GM12878 (cell line): ENCODE results near the gene TENT4B. TPM values are rescaled to one million over a fixed set of nuclear protein-coding genes. Genes with fewer than 3 reads are reported as not detected.

Source experiments
- ATAC-seq: fragments of 200-7000 bp; cut with Tn5 transposase; 3 replicates; pipeline ENCODE4 v1.9.1; 2020; ENCODE audit warnings: mild to moderate bottlenecking, moderate library complexity
- BruUV-seq: library from RNA; stranded (reverse); fragments of 400-500 nt; replicated peaks from 2 replicates; lab custom pipeline; 2021; lab: Mats Ljungman, UMichigan
- CTCF ChIA-PET: fragments of 300-600 bp; sonication (Branson Sonifier 250); formaldehyde crosslinking; extraction: SDS; loops from one replicate; lab custom pipeline; 2021; ENCODE audit warnings: inconsistent platforms; lab: Yijun Ruan, JAX
- POLR2A ChIA-PET: fragments of 350-600 bp; formaldehyde crosslinking; extraction: SDS; loops from one replicate; lab custom pipeline; 2021; ENCODE audit warnings: inconsistent platforms; lab: Charles Lee
- RAD21 ChIA-PET: fragments of 300-600 bp; sonication (Branson Sonifier 250); formaldehyde crosslinking; loops from one replicate; lab custom pipeline; 2023; ENCODE audit warnings: antibody characterized with exemption; ENCODE audit not compliant: unreplicated experiment; lab: Charles Lee
- SMC1A ChIA-PET: fragments of 300-600 bp; sonication (Branson Sonifier 250); formaldehyde crosslinking; loops from one replicate; lab custom pipeline; 2023; ENCODE audit not compliant: unreplicated experiment, uncharacterized antibody; lab: Charles Lee
- DNase-seq: peaks from one replicate; pipeline ENCODE4 v3.0.0-alpha.2; 2011; ENCODE audit warnings: low read depth, low spot score
- FAIRE-seq: peaks from 3 replicates; lab custom pipeline; 2011; peaks lifted over from hg19 to GRCh38; lab: Jason Lieb, UNC
- H2AFZ ChIP-seq: 2 replicates; pipeline ENCODE4 v1.6.0; 2011; ENCODE audit warnings: low read depth, low read length, control low read depth; ENCODE audit not compliant: control insufficient read depth
- H3K27ac ChIP-seq: 2 replicates; pipeline ENCODE4 v1.5.1; 2011; ENCODE audit warnings: control low read depth; ENCODE audit not compliant: control insufficient read depth, insufficient read depth
- H3K27me3 ChIP-seq, 2 experiments: replicated peaks in 1 of 2; 2 replicates each; pipeline versions ENCODE4 v1.6.0 to v1.6.1; 2011; ENCODE audit warnings: low read length in 1 of 2; ENCODE audit not compliant: control insufficient read depth in 2 of 2, insufficient read depth in 2 of 2
- H3K36me3 ChIP-seq, 2 experiments: 2 replicates each; pipeline ENCODE4 v1.5.1; 2011; ENCODE audit warnings: low read length in 1 of 2; ENCODE audit not compliant: control insufficient read depth in 2 of 2, insufficient read depth in 2 of 2
- H3K4me1 ChIP-seq: 2 replicates; pipeline ENCODE4 v1.6.1; 2011; ENCODE audit warnings: mild to moderate bottlenecking, low read length, moderate library complexity, mixed read lengths; ENCODE audit not compliant: control insufficient read depth, insufficient read depth
- H3K4me2 ChIP-seq: 2 replicates; pipeline ENCODE4 v1.6.0; 2011; ENCODE audit warnings: control low read depth; ENCODE audit not compliant: control insufficient read depth, insufficient read depth
- H3K4me3 ChIP-seq: fragments of 200-600 bp; sonication (generic); 2 replicates; pipeline ENCODE4 v1.5.1; 2016
- H3K79me2 ChIP-seq: 2 replicates; pipeline ENCODE4 v1.6.0; 2011; ENCODE audit warnings: low read length; ENCODE audit not compliant: control insufficient read depth, insufficient read depth
- H3K9ac ChIP-seq: 2 replicates; pipeline ENCODE4 v1.8.0; 2011; ENCODE audit warnings: low read length, control low read depth, mixed read lengths; ENCODE audit not compliant: control insufficient read depth, insufficient read depth
- H3K9me3 ChIP-seq: replicated peaks from 3 replicates; pipeline ENCODE4 v1.5.1; 2011; ENCODE audit warnings: mild to moderate bottlenecking, low read length; ENCODE audit not compliant: control insufficient read depth, insufficient read depth
- H4K20me1 ChIP-seq: 2 replicates; pipeline ENCODE4 v1.6.0; 2011; ENCODE audit not compliant: control insufficient read depth, insufficient read depth
- CBX3 ChIP-seq: fragments of 200-600 bp; sonication (generic); IDR thresholded peaks from 2 replicates; pipeline ENCODE4 v1.6.1; 2016; ENCODE audit warnings: low read depth, borderline replicate concordance
- DPF2 ChIP-seq: fragments of 450-650 bp; IDR thresholded peaks from 2 replicates; pipeline ENCODE4 v1.6.1; 2017; ENCODE audit warnings: mild to moderate bottlenecking
- ESRRA ChIP-seq: IDR thresholded peaks from 2 replicates; pipeline ENCODE4 v1.6.1; 2012; ENCODE audit warnings: mild to moderate bottlenecking, low read length, improper control_type of control experiment
- HSF1 ChIP-seq: fragments of 150-350 bp; IDR thresholded peaks from 2 replicates; pipeline ENCODE4 v1.6.1; 2014; ENCODE audit warnings: mild to moderate bottlenecking, low read depth, low read length
- IRF5 ChIP-seq: fragments of 450-650 bp; IDR thresholded peaks from 2 replicates; pipeline ENCODE4 v1.6.1; 2017; ENCODE audit warnings: borderline replicate concordance
- JUNB ChIP-seq: IDR thresholded peaks from 2 replicates; pipeline ENCODE4 v1.6.1; 2016; ENCODE audit warnings: antibody characterized with exemption, mild to moderate bottlenecking
- KDM1A ChIP-seq: fragments of 200-600 bp; sonication (generic); IDR thresholded peaks from 2 replicates; pipeline ENCODE4 v1.6.1; 2016; ENCODE audit warnings: borderline replicate concordance
- MEF2B ChIP-seq: fragments of 450-650 bp; IDR thresholded peaks from 2 replicates; pipeline ENCODE4 v1.6.1; 2018; ENCODE audit warnings: mild to moderate bottlenecking, moderate library complexity; ENCODE audit not compliant: partially characterized antibody, poor library complexity, severe bottlenecking
- NFYA ChIP-seq: IDR thresholded peaks from 2 replicates; pipeline ENCODE4 v1.6.1; 2011; ENCODE audit warnings: low read depth, mild to moderate bottlenecking, low read length, improper control_type of control experiment, borderline replicate concordance
- POU2F2 ChIP-seq: IDR thresholded peaks from 3 replicates; pipeline ENCODE4 v1.6.1; 2011; ENCODE audit warnings: low read depth, mild to moderate bottlenecking, low read length, borderline replicate concordance
- RAD51 ChIP-seq: fragments of 450-650 bp; IDR thresholded peaks from 2 replicates; pipeline ENCODE4 v1.6.1; 2016; ENCODE audit warnings: moderate library complexity, mild to moderate bottlenecking, inconsistent platforms
- SMARCA5 ChIP-seq: fragments of 450-650 bp; IDR thresholded peaks from 2 replicates; pipeline ENCODE4 v1.6.1; 2017; ENCODE audit warnings: mild to moderate bottlenecking
- WGBS: methylation state at CpG from one replicate; pipeline ENCODE4 v1.1.6; 2016; ENCODE audit warnings: low lambda C conversion rate; ENCODE audit not compliant: insufficient replicate concordance, insufficient coverage; ENCODE audit errors: missing lambda C conversion rate; 5-methylcytosine and 5-hydroxymethylcytosine counted together
- in situ Hi-C: fragments of 300-500 bp; cut with MboI; formaldehyde crosslinking; loops from 9 replicates; pipeline ENCODE4 v1.14.3; 2018; ENCODE audit warnings: mixed read lengths
- intact Hi-C: fragments of 100-400 bp; cut with micrococcal nuclease; formaldehyde crosslinking; loops from one replicate; pipeline ENCODE4 v1.14.2; 2022; ENCODE audit not compliant: unreplicated experiment
- polyA plus RNA-seq, 11 experiments: library from polyadenylated mRNA; depleted of rRNA in 4 of 11; unstranded in 6 of 11; stranded (reverse) in 5 of 11; fragments of >200 nt; fragmentation: Nextera tagmentation in 4 of 11; fragmentation: Illumina TruSeq in 1 of 11; extraction: Ambion mirVana in 4 of 11; extraction: Trizol in 1 of 11; gene quantifications; 1 replicate in 1 of 11; 2 replicates in 10 of 11; pipeline versions ENCODE4 v1.2.1 to v1.2.3, GENCODE V29; 2011 to 2016; ENCODE audit warnings: inconsistent platforms in 2 of 11, missing spikeins in 2 of 11, low read depth in 1 of 11
- total RNA-seq, 4 experiments: library from RNA; depleted of rRNA in 3 of 4; stranded (reverse); fragments of >200 nt in 3 of 4; fragmentation: Illumina TruSeq in 1 of 4; extraction: Trizol in 1 of 4; gene quantifications; 2 replicates each; pipeline versions ENCODE4 v1.2.1 to v1.2.3, GENCODE V29; 2013 to 2021
- TF ChIP-seq, protein P1 (sequence below): IDR thresholded peaks from 2 replicates; pipeline ENCODE4 v1.6.1; 2011; ENCODE audit warnings: low read depth, low read length, improper control_type of control experiment, borderline replicate concordance

Gene TENT4B
- total and polyA plus RNA-seq, 10 of the 15 experiments (the other 5 are each of a cell fraction or from before 2014, with no cell fraction given) = 4.4 to 16.7 (median 10.8) TPM

- FAIRE-seq (no peak), DNase-seq (no peak), ATAC-seq (no peak)
- Histone ChIP-seq H3K27me3 (no peaks in the 10 kb centered on the region), H3K79me2 (no peaks in the 10 kb centered on the region), H3K4me1 (no peaks in the 10 kb centered on the region), H3K9ac (no peak overlapping the region), H3K9me3 (no peaks in the 10 kb centered on the region), H2AFZ (no peak overlapping the region), H3K27ac (no peak overlapping the region), H3K36me3 (peaks cover 5 to 18% of the 10 kb centered on the region in 2 experiments), H3K4me2 (no peak overlapping the region), H4K20me1 (no peaks in the 10 kb centered on the region), H3K4me3 (no peak overlapping the region)
- TF ChIP-seq RAD51 = no peak
- no peak for TF ChIP-seq SMARCA5
- TF ChIP-seq POU2F2 = no peak
- TF ChIP-seq ESRRA = no peak
- TF ChIP-seq, protein P1, sequence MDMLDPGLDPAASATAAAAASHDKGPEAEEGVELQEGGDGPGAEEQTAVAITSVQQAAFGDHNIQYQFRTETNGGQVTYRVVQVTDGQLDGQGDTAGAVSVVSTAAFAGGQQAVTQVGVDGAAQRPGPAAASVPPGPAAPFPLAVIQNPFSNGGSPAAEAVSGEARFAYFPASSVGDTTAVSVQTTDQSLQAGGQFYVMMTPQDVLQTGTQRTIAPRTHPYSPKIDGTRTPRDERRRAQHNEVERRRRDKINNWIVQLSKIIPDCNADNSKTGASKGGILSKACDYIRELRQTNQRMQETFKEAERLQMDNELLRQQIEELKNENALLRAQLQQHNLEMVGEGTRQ = no peak
- no peak for TF ChIP-seq DPF2
- no peak for TF ChIP-seq KDM1A
- TF ChIP-seq JUNB = no peak
- TF ChIP-seq HSF1 = no peak
- no peak for TF ChIP-seq CBX3
- TF ChIP-seq NFYA = no peak
- TF ChIP-seq IRF5 = no peak
- TF ChIP-seq MEF2B = no peak
- intact Hi-C loops = no loop called here
- WGBS = 87% methylated on average over 3 of the region's 3 CpGs
- BruUV-seq = no TSS peak
- in situ Hi-C loops = no loop called here
- POLR2A ChIA-PET = no interaction called here
- SMC1A ChIA-PET = no interaction called here
- CTCF ChIA-PET = interaction anchor here (0.6 kb wide), 1 partner anchor 103 kb away, joined by 3 read pairs; no protein-coding TSS in a partner anchor
- RAD21 ChIA-PET = no interaction called here
These were observed 74.0 kb downstream of the TENT4B start for GRCh38 chr16:50227120-50227519.
